SK-N-SH (cell line): ENCODE results near the gene RBP5. TPM values are rescaled to one million over a fixed set of nuclear protein-coding genes. Genes with fewer than 3 reads are reported as not detected.

Experiments used
- CTCF ChIA-PET: fragments of 300-600, 350-600 bp; formaldehyde crosslinking; extraction: SDS; loops from one replicate; lab custom pipeline; 2021; lab: Yijun Ruan, JAX
- POLR2A ChIA-PET: fragments of 350-600 bp; sonication (Branson Sonifier 250); formaldehyde crosslinking; extraction: SDS; loops from one replicate; lab custom pipeline; 2020; ENCODE audit warnings: antibody characterized with exemption, inconsistent platforms; lab: Yijun Ruan, JAX
- DNase-seq: peaks from one replicate; pipeline ENCODE4 v3.0.0; 2012
- H2AFZ ChIP-seq: fragments of 200-600 bp; sonication (generic); 2 replicates; pipeline ENCODE4 v1.8.1; 2016; ENCODE audit warnings: antibody characterized with exemption, mild to moderate bottlenecking, low read depth
- H3F3A ChIP-seq: fragments of 200-600 bp; sonication (generic); replicated peaks from 2 replicates; pipeline ENCODE3; 2016; ENCODE audit warnings: antibody characterized with exemption, mild to moderate bottlenecking; ENCODE audit not compliant: insufficient read depth
- H3K27ac ChIP-seq, 2 experiments: fragments of 200-500 bp in 1 of 2; fragments of 200-600 bp in 1 of 2; sonication (Bioruptor generic) in 1 of 2; sonication (generic), shearing (Covaris generic) in 1 of 2; 2 replicates each; pipeline versions ENCODE4 v1.5.1 to v1.6.1; 2014 to 2016; ENCODE audit warnings: low read depth in 2 of 2, inconsistent platforms in 1 of 2, low read length in 1 of 2, mild to moderate bottlenecking in 1 of 2, mixed read lengths in 1 of 2
- H3K27me3 ChIP-seq: fragments of 200-600 bp; sonication (generic), shearing (Covaris generic); 2 replicates; pipeline ENCODE4 v1.6.1; 2016; ENCODE audit warnings: mixed run types; ENCODE audit not compliant: insufficient read depth
- H3K36me3 ChIP-seq, 2 experiments: fragments of 200-500 bp in 1 of 2; fragments of 200-600 bp in 1 of 2; sonication (Bioruptor generic) in 1 of 2; sonication (generic) in 1 of 2; replicated peaks in 1 of 2; 2 replicates each; pipeline versions ENCODE3 to v1.5.1; 2014 to 2016; ENCODE audit warnings: low read length in 1 of 2, mild to moderate bottlenecking in 1 of 2; ENCODE audit not compliant: insufficient read depth in 2 of 2, control insufficient read depth in 1 of 2
- H3K4me1 ChIP-seq, 2 experiments: fragments of 200-500 bp in 1 of 2; fragments of 200-600 bp in 1 of 2; sonication (Bioruptor generic) in 1 of 2; sonication (generic), shearing (Covaris generic) in 1 of 2; 2 replicates each; pipeline versions ENCODE4 v1.5.1 to v1.6.1; 2014 to 2016; ENCODE audit warnings: low read depth in 1 of 2, low read length in 1 of 2, mixed run types in 1 of 2; ENCODE audit not compliant: insufficient read depth in 2 of 2, control insufficient read depth in 1 of 2
- H3K4me2 ChIP-seq: fragments of 200-600 bp; sonication (generic), shearing (Covaris generic); 2 replicates; pipeline ENCODE4 v1.6.1; 2017; ENCODE audit warnings: mixed run types
- H3K4me3 ChIP-seq, 2 experiments: fragments of 200-500 bp in 1 of 2; fragments of 200-600 bp in 1 of 2; sonication (Bioruptor generic) in 1 of 2; sonication (generic), shearing (Covaris generic) in 1 of 2; 2 replicates each; pipeline versions ENCODE4 v1.5.1 to v1.8.1; 2014 to 2016; ENCODE audit warnings: low read depth in 2 of 2, inconsistent platforms in 1 of 2, low read length in 1 of 2, mild to moderate bottlenecking in 1 of 2, mixed read lengths in 1 of 2, moderate library complexity in 1 of 2
- H3K79me2 ChIP-seq: fragments of 200-600 bp; sonication (generic); 2 replicates; pipeline ENCODE4 v1.8.1; 2017; ENCODE audit warnings: mild to moderate bottlenecking; ENCODE audit not compliant: insufficient read depth
- H3K9ac ChIP-seq: fragments of 200-600 bp; sonication (generic); 2 replicates; pipeline ENCODE4 v1.6.1; 2017; ENCODE audit warnings: mixed run types
- H3K9me2 ChIP-seq: fragments of 200-600 bp; sonication (generic); 2 replicates; pipeline ENCODE4 v1.6.1; 2017; ENCODE audit warnings: mixed run types
- H3K9me3 ChIP-seq: fragments of 200-600 bp; sonication (generic); 2 replicates; pipeline ENCODE4 v1.6.1; 2017; ENCODE audit warnings: mixed run types, mild to moderate bottlenecking, moderate library complexity
- H4K20me1 ChIP-seq: fragments of 200-600 bp; sonication (generic); 2 replicates; pipeline ENCODE4 v1.6.1; 2017; ENCODE audit warnings: mild to moderate bottlenecking, mixed run types; ENCODE audit not compliant: insufficient read depth
- ELF1 ChIP-seq: IDR thresholded peaks from 2 replicates; pipeline ENCODE4 v1.4.0; 2012
- FOSL2 ChIP-seq: IDR thresholded peaks from 2 replicates; pipeline ENCODE4 v1.4.0; 2012; ENCODE audit warnings: low read depth, mild to moderate bottlenecking, moderate library complexity, borderline replicate concordance
- GABPA ChIP-seq: IDR thresholded peaks from 2 replicates; pipeline ENCODE4 v1.4.0; 2012; ENCODE audit warnings: low read depth, mild to moderate bottlenecking
- GATA2 ChIP-seq: sonication (generic); formaldehyde crosslinking; IDR thresholded peaks from 2 replicates; pipeline ENCODE4 v1.5.0; 2020; ENCODE audit warnings: mild to moderate bottlenecking, missing genetic modification reagents
- JUND ChIP-seq: IDR thresholded peaks from 2 replicates; pipeline ENCODE4 v1.4.0; 2012
- MEF2A ChIP-seq: IDR thresholded peaks from 2 replicates; pipeline ENCODE4 v1.4.0; 2012; ENCODE audit warnings: low read depth, borderline replicate concordance
- TEAD4 ChIP-seq: IDR thresholded peaks from 2 replicates; pipeline ENCODE4 v1.4.0; 2012; ENCODE audit warnings: mild to moderate bottlenecking, borderline replicate concordance; ENCODE audit not compliant: insufficient read depth
- WGBS: methylation state at CpG from one replicate; pipeline ENCODE4 v1.1.6; 2017; ENCODE audit warnings: low lambda C conversion rate; 5-methylcytosine and 5-hydroxymethylcytosine counted together
- polyA plus RNA-seq, 3 experiments: library from polyadenylated mRNA; depleted of rRNA; stranded (reverse); fragments of >200 nt; gene quantifications; 2 replicates each; pipeline ENCODE4 v1.2.3, GENCODE V29; 2012
- TF ChIP-seq, protein P1 (sequence below): fragments of 150-350 bp; IDR thresholded peaks from 2 replicates; pipeline ENCODE4 v1.6.1; 2016; ENCODE audit warnings: mild to moderate bottlenecking, low read depth, low read length

The RBP5 gene
- polyA plus RNA-seq, 1 of the 3 experiments (the other 2 are of a cell fraction) = 0.12 TPM

DNA sequence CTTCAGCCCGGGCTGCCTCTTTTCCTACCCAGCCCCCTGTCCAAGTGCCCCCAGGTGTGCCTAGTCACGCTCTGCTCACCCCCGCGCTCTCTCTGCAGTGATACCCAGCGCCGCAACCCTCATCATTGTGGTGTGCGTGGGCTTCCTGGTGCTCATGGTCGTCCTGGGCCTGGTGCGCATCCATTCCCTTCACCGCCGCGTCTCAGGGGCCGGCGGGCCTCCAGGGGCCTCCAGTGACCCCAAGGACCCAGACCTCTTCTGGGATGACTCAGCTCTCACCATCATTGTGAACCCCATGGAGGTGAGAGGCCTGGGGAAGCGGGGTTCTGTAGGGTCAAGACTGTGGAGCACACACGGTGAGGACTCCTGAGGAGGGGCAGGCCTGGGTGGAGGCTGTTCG, 28.7 kb upstream of the RBP5 start (continued):
- TF ChIP-seq JUND (no peak), FOSL2 (no peak), TEAD4 (no peak)

- H3K4me1 ChIP-seq = peaks cover 0 to 33% of the 10 kb centered on the region in 2 experiments; a peak in 2 of 4 replicates
- TF ChIP-seq, protein P1, sequence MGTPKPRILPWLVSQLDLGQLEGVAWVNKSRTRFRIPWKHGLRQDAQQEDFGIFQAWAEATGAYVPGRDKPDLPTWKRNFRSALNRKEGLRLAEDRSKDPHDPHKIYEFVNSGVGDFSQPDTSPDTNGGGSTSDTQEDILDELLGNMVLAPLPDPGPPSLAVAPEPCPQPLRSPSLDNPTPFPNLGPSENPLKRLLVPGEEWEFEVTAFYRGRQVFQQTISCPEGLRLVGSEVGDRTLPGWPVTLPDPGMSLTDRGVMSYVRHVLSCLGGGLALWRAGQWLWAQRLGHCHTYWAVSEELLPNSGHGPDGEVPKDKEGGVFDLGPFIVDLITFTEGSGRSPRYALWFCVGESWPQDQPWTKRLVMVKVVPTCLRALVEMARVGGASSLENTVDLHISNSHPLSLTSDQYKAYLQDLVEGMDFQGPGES = no peak
- no peak for TF ChIP-seq ELF1
- no peak for TF ChIP-seq GABPA
- H4K20me1 ChIP-seq = no peaks in the 10 kb centered on the region
- no peaks in the 10 kb centered on the region for H3F3A ChIP-seq
- no peaks in the 10 kb centered on the region for H3K9me3 ChIP-seq
- no peak overlapping the region for H3K9ac ChIP-seq
- no peaks in the 10 kb centered on the region for H3K27me3 ChIP-seq
- no peaks in the 10 kb centered on the region for H3K9me2 ChIP-seq
- H3K79me2 ChIP-seq = no peaks in the 10 kb centered on the region
- ChIA-PET POLR2A (interaction anchor here (0.6 kb wide), 1 partner anchor 34 kb away, joined by 3 read pairs; no protein-coding TSS in a partner anchor), CTCF (interaction anchor here (0.6 to 4.5 kb wide), 5 partner anchors 12 to 48 kb away, joined by 3 to 49 read pairs (median 6); partner anchors contain the start of genes C1RL and PEX5)
- H3K4me2 ChIP-seq = no peak overlapping the region
- H3K36me3 ChIP-seq = no peaks in the 10 kb centered on the region
- peak overlapping the region in 1 of 2 experiments; percentile 86; a peak in 1 of 4 replicates for H3K27ac ChIP-seq
- 78% methylated on average over 19 of the region's 24 CpGs for WGBS
- DNase-seq = no peak
- H3K4me3 ChIP-seq = no peak overlapping the region
- no peak overlapping the region for H2AFZ ChIP-seq
Observed at GRCh38 chr12:7156259-7157197, 27.8 kb upstream of the RBP5 start.

DNA sequence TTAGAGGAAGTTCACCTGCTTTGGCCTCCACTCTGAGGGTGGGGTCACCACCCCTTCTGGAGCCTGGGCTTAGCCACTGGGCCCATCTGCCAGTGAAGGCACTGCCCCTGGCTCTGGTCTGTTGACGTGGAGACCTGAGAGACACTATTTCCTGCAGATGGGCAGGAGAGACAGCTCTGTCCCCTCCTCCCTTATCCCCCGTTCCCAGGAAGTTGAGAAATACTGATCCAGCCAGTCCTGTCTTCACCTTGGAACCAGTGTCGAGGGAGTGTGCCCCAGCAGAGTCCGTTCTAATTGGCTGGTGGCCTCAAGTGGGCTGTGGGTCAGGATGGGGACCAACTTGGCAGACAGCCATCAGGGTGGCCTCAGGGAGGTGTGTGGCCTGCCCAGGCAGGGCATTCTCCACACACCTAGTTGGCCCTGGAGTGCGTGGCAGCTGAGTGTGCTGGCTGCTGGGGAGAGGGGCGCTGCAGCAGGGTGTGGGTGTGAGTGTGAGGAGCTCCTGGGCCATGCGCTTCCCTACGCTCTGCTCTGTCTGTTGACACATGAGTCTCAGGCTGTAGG, 26.9 kb upstream of the RBP5 start:
- Histone ChIP-seq H3K79me2 (no peaks in the 10 kb centered on the region), H3F3A (no peaks in the 10 kb centered on the region), H3K27me3 (no peaks in the 10 kb centered on the region), H3K27ac (peak overlapping the region in 1 of 2 experiments; percentile 86; a peak in 3 of 4 replicates), H3K4me3 (no peak overlapping the region), H2AFZ (no peak overlapping the region), H3K9me2 (no peaks in the 10 kb centered on the region), H3K36me3 (peaks cover 0 to 4% of the 10 kb centered on the region in 2 experiments), H4K20me1 (no peaks in the 10 kb centered on the region), H3K9me3 (no peaks in the 10 kb centered on the region), H3K4me2 (peak overlapping the region; percentile 29; the same call in 1 of the 2 replicates), H3K4me1 (peaks cover 0 to 33% of the 10 kb centered on the region in 2 experiments; a peak in 2 of 4 replicates), H3K9ac (no peak overlapping the region)
- peak; percentile 69 for DNase-seq
- POLR2A ChIA-PET = interaction anchor here (0.5 to 1.0 kb wide), 3 partner anchors 9 to 35 kb away, joined by 3 to 4 read pairs (median 4); no protein-coding TSS in a partner anchor
- CTCF ChIA-PET = interaction anchor here (0.7 to 4.5 kb wide), 8 partner anchors 8 to 305 kb away, joined by 3 to 49 read pairs (median 8); partner anchors contain the start of genes C1RL, CLSTN3 and PEX5
- TF ChIP-seq MEF2A = no peak
- peak; percentile 2; the same call in 1 of the 2 replicates for TF ChIP-seq GATA2 (CRISPR knock-in tag)
- 67% methylated on average over 1 of the region's 8 CpGs for WGBS
